ENCODE measurements around the gene TPP2.

The TPP2 gene

GRCh38 chr13:102631198-102631597 is 34.4 kb downstream of the TPP2 start:
- Histone ChIP-seq H3K27ac (ENCODE audit: low read depth, low read length, poor library complexity, severe bottlenecking) (no peak overlapping the region), H4K20me1 (ENCODE audit: insufficient read depth, low read length) (no peaks in the 10 kb centered on the region), H3K27me3 (ENCODE audit: insufficient read depth, low read length) (no peaks in the 10 kb centered on the region), H3K36me3 (ENCODE audit: insufficient read depth, low read length) (peaks cover 98% of the 10 kb centered on the region), H3K9ac (ENCODE audit: low read length) (no peak overlapping the region), H3K9me2 (ENCODE audit: low read depth, low read length) (no peaks in the 10 kb centered on the region), H3K9me3 (ENCODE audit: low read length) (no peaks in the 10 kb centered on the region), H3K4me2 (ENCODE audit: low read length) (no peak overlapping the region), H2AFZ (ENCODE audit: low read length) (no peak overlapping the region), H3K4me3 (ENCODE audit: low read depth, low read length, poor library complexity, severe bottlenecking) (no peak overlapping the region), H3K4me1 (ENCODE audit: insufficient read depth, low read length, severe bottlenecking) (no peaks in the 10 kb centered on the region), H3K79me2 (ENCODE audit: insufficient read depth, low read length) (no peaks in the 10 kb centered on the region), H3F3A (ENCODE audit: insufficient read depth, low read length) (no peaks in the 10 kb centered on the region)
- TF ChIP-seq, protein P1, sequence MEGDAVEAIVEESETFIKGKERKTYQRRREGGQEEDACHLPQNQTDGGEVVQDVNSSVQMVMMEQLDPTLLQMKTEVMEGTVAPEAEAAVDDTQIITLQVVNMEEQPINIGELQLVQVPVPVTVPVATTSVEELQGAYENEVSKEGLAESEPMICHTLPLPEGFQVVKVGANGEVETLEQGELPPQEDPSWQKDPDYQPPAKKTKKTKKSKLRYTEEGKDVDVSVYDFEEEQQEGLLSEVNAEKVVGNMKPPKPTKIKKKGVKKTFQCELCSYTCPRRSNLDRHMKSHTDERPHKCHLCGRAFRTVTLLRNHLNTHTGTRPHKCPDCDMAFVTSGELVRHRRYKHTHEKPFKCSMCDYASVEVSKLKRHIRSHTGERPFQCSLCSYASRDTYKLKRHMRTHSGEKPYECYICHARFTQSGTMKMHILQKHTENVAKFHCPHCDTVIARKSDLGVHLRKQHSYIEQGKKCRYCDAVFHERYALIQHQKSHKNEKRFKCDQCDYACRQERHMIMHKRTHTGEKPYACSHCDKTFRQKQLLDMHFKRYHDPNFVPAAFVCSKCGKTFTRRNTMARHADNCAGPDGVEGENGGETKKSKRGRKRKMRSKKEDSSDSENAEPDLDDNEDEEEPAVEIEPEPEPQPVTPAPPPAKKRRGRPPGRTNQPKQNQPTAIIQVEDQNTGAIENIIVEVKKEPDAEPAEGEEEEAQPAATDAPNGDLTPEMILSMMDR (IDR thresholded peaks at IDR 0.05; ENCODE audit: low read length) = no peak
- no peak for TF ChIP-seq EZH2 (IDR thresholded peaks at IDR 0.05; ENCODE audit: borderline replicate concordance, low read length)

DNA sequence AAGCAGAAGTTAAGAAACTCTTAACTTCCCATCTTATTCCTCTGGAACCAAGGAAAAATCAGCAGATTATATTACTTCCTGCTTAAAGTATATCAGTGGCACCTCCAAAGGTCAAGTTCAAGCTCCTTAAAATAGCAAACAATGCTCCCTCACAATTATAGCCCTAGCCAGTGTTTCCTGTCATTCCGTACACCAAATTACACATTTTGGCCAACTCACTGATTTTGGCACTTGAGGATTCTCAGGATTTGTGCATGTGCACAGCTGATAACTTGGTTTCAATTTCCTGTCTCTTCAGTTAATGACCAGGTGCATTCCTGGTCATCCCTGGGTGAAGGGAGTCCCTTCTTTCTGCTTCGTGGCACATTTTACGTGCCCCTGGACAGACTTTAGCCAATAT is 42.0 kb downstream of the TPP2 start:
- Histone ChIP-seq H3K4me1 (ENCODE audit: insufficient read depth, low read length, severe bottlenecking) (no peaks in the 10 kb centered on the region), H3K27me3 (ENCODE audit: insufficient read depth, low read length) (no peaks in the 10 kb centered on the region)

DNA sequence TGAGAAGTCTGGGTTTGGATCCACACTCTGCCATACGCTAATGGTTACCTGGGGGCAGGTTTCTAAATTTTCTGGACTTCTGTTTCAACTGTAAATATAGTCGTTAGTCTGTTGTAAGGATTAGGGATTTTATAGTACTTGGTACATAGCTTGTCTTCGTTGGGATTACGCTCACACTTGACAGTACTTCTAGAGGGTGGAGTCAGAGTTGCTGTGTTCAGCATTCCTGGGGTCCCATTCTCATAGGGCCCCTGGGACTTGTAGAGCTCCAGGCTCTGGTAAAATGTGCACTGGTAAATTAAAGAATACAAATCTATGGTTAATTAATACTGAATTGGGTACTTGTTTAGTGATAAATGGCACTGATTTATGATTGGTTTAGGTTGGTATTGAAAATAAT is 45.2 kb downstream of the TPP2 start:
- Histone ChIP-seq H3K4me1 (ENCODE audit: insufficient read depth, low read length, severe bottlenecking) (no peaks in the 10 kb centered on the region), H3K27ac (ENCODE audit: low read depth, low read length, poor library complexity, severe bottlenecking) (no peak overlapping the region), H3F3A (ENCODE audit: insufficient read depth, low read length) (no peaks in the 10 kb centered on the region), H3K79me2 (ENCODE audit: insufficient read depth, low read length) (no peaks in the 10 kb centered on the region), H3K9me2 (ENCODE audit: low read depth, low read length) (no peaks in the 10 kb centered on the region), H3K9ac (ENCODE audit: low read length) (no peak overlapping the region), H2AFZ (ENCODE audit: low read length) (no peak overlapping the region), H3K4me3 (ENCODE audit: low read depth, low read length, poor library complexity, severe bottlenecking) (no peak overlapping the region), H3K27me3 (ENCODE audit: insufficient read depth, low read length) (no peaks in the 10 kb centered on the region), H3K4me2 (ENCODE audit: low read length) (no peak overlapping the region), H4K20me1 (ENCODE audit: insufficient read depth, low read length) (no peaks in the 10 kb centered on the region), H3K36me3 (ENCODE audit: insufficient read depth, low read length) (peaks cover 97% of the 10 kb centered on the region), H3K9me3 (ENCODE audit: low read length) (no peaks in the 10 kb centered on the region)
- TF ChIP-seq EZH2 (IDR thresholded peaks at IDR 0.05; ENCODE audit: borderline replicate concordance, low read length) = no peak
- TF ChIP-seq, protein P1 (IDR thresholded peaks at IDR 0.05; ENCODE audit: low read length) = no peak

More for the DNA sequence above, 42.0 kb downstream of the TPP2 start:
- H3K4me3 ChIP-seq (ENCODE audit: low read depth, low read length, poor library complexity, severe bottlenecking) = no peak overlapping the region
- no peak overlapping the region for H3K9ac ChIP-seq (ENCODE audit: low read length)
- peaks cover 97% of the 10 kb centered on the region for H3K36me3 ChIP-seq (ENCODE audit: insufficient read depth, low read length)
- H3K9me2 ChIP-seq (ENCODE audit: low read depth, low read length) = no peaks in the 10 kb centered on the region
- no peak overlapping the region for H3K4me2 ChIP-seq (ENCODE audit: low read length)
- H3F3A ChIP-seq (ENCODE audit: insufficient read depth, low read length) = no peaks in the 10 kb centered on the region
- no peaks in the 10 kb centered on the region for H4K20me1 ChIP-seq (ENCODE audit: insufficient read depth, low read length)
- no peak for TF ChIP-seq EZH2 (IDR thresholded peaks at IDR 0.05; ENCODE audit: borderline replicate concordance, low read length)
- TF ChIP-seq, protein P1 (IDR thresholded peaks at IDR 0.05; ENCODE audit: low read length) = no peak
- no peak overlapping the region for H2AFZ ChIP-seq (ENCODE audit: low read length)
- no peak overlapping the region for H3K27ac ChIP-seq (ENCODE audit: low read depth, low read length, poor library complexity, severe bottlenecking)
- no peaks in the 10 kb centered on the region for H3K9me3 ChIP-seq (ENCODE audit: low read length)
- H3K79me2 ChIP-seq (ENCODE audit: insufficient read depth, low read length) = no peaks in the 10 kb centered on the region
